T-cell (primary cell): ENCODE measurements around the gene C2CD2L. TPM values are rescaled to one million over a fixed set of nuclear protein-coding genes. Genes with fewer than 3 reads are reported as not detected.

Source experiments
- ATAC-seq, 4 experiments: fragments of 200-7000 bp in 3 of 4; fragments of 150-1000 bp in 1 of 4; cut with Tn5 transposase; replicated peaks in 1 of 4; 1 replicate in 3 of 4; 2 replicates in 1 of 4; pipeline ENCODE4 v1.10.0; 2021; ENCODE audit warnings: moderate library complexity in 3 of 4, mild to moderate bottlenecking in 2 of 4, moderate number of reproducible peaks in 1 of 4
- CTCF ChIA-PET, 2 donors: fragments of 300-600 bp; sonication (Branson Sonifier 250); formaldehyde crosslinking; loops; one replicate each; lab custom pipeline; 2022; ENCODE audit warnings: antibody characterized with exemption in 2 of 2; lab: Charles Lee
- POLR2A ChIA-PET, 2 donors: fragments of 300-600 bp; sonication (Branson Sonifier 250); formaldehyde crosslinking; loops; one replicate each; lab custom pipeline; 2022; ENCODE audit warnings: antibody characterized with exemption in 2 of 2; lab: Charles Lee
- DNase-seq, 35 experiments: peaks; one replicate each; pipeline versions ENCODE4 v3.0.0 to v3.0.0-alpha.2; 2013 to 2023
- H3K27ac ChIP-seq: one replicate; pipeline ENCODE4 v1.5.1; 2013; ENCODE audit warnings: low read length
- H3K27me3 ChIP-seq, 2 experiments: replicated peaks in 1 of 2; 1 replicate in 1 of 2; 2 replicates in 1 of 2; pipeline versions ENCODE4 v1.6.1 to v1.7.0; 2013; ENCODE audit warnings: low read length in 1 of 2, mixed read lengths in 1 of 2; ENCODE audit not compliant: control insufficient read depth in 2 of 2, insufficient read depth in 2 of 2; ENCODE audit errors: extremely low read depth in 1 of 2
- H3K36me3 ChIP-seq, 2 donors: 1 replicate in 1 of 2; 2 replicates in 1 of 2; pipeline versions ENCODE4 v1.6.1 to v1.7.0; 2013; ENCODE audit warnings: low read length in 1 of 2; ENCODE audit not compliant: control insufficient read depth in 2 of 2, insufficient read depth in 1 of 2; ENCODE audit errors: extremely low read depth in 1 of 2
- H3K4me1 ChIP-seq, 2 experiments: 1 replicate in 1 of 2; 2 replicates in 1 of 2; pipeline versions ENCODE4 v1.6.1 to v1.7.0; 2013; ENCODE audit warnings: low read length in 2 of 2, mixed read lengths in 1 of 2; ENCODE audit not compliant: insufficient read depth in 2 of 2, control insufficient read depth in 1 of 2; ENCODE audit errors: extremely low read depth in 1 of 2
- H3K4me3 ChIP-seq, 2 donors: 1 replicate in 1 of 2; 2 replicates in 1 of 2; pipeline versions ENCODE4 v1.5.1 to v1.7.0; 2013; ENCODE audit warnings: mild to moderate bottlenecking in 2 of 2, low read length in 1 of 2, moderate library complexity in 1 of 2; ENCODE audit not compliant: control insufficient read depth in 1 of 2; ENCODE audit errors: extremely low read depth in 1 of 2
- H3K9me3 ChIP-seq: 2 replicates; pipeline ENCODE4 v1.7.0; 2013
- H3K27ac Mint-ChIP-seq, 2 donors: one replicate each; pipeline ENCODE4 v1.8.0; 2020 to 2021; ENCODE audit warnings: mild to moderate bottlenecking in 2 of 2, mixed read lengths in 2 of 2
- H3K27me3 Mint-ChIP-seq, 2 donors: one replicate each; pipeline ENCODE4 v1.8.0; 2021 to 2022; ENCODE audit warnings: mixed read lengths in 2 of 2
- H3K36me3 Mint-ChIP-seq: one replicate; pipeline ENCODE4 v1.8.0; 2021; ENCODE audit warnings: mixed read lengths
- H3K4me1 Mint-ChIP-seq, 3 donors: one replicate each; pipeline ENCODE4 v1.8.0; 2020 to 2022; ENCODE audit warnings: mixed read lengths in 3 of 3, mild to moderate bottlenecking in 1 of 3
- H3K4me3 Mint-ChIP-seq, 3 donors: one replicate each; pipeline ENCODE4 v1.8.0; 2020 to 2022; ENCODE audit warnings: mild to moderate bottlenecking in 3 of 3, mixed read lengths in 3 of 3, moderate library complexity in 3 of 3
- H3K9me3 Mint-ChIP-seq, 3 donors: one replicate each; pipeline ENCODE4 v1.8.0; 2020 to 2022; ENCODE audit warnings: mixed read lengths in 3 of 3
- WGBS: methylation state at CpG from one replicate; pipeline ENCODE4 v1.1.5; 2013; ENCODE audit warnings: missing lambda C conversion rate; ENCODE audit not compliant: insufficient coverage; 5-methylcytosine and 5-hydroxymethylcytosine counted together
- total RNA-seq, 35 experiments: library from RNA in 6 of 35; stranded (reverse) in 6 of 35; fragments of 120-200 nt in 1 of 35; gene quantifications; one replicate each; pipeline versions ENCODE4 v1.2.1 to v1.2.4 and lab custom pipeline; 2013 to 2026

The C2CD2L gene
- total RNA-seq, 5 donors from 2014 or later (not counting 1 experiment from before 2014, with no cell fraction given): 18.9 to 36.4 (median 30.6) TPM

DNA sequence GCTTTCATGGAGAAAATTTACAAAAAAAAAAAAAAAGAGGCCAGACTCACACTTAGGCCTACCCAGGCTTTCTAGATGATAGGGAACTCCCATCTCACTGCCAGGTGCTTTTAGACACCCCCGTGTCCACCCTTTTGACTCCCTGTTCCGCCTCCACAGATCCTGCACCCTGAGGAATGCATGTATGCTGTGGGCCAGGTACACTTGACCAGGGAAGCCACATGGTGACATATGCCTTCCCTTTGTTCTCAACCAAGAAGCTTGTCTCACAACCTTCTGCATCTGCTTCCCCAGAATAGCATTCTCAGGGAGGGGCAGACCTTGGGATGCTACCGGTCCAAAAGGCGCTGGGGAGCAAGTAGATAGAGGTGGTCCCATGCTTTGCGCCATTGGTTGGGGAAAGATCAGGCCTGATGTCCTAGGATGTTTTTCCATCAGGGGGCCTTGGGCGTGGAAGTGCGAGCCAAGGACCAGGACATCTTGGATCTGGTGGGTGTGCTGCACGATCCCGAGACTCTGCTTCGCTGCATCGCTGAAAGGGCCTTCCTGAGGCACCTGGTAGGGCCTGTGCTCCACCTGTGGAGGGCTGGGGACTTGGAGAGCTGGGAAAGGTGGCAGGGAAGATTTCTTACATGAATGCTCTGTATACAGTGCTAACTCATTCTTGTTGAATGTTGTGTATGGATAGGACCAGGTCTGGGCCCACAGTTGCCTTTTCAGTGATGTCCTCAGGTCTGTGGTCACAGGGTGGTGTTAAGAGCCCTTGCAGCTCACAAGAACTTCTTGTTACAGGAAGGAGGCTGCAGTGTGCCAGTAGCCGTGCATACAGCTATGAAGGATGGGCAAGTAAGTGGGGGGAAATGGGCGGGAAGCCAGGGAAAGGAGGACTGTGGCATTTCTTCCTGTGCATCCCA lies 14.9 kb upstream of the C2CD2L start:
- 94% methylated on average over 8 of the region's 13 CpGs for WGBS
- H3K4me3 ChIP-seq: no peak overlapping the region
- no peaks in the 10 kb centered on the region for H3K9me3 ChIP-seq
- ATAC-seq: no peak
- peaks cover 32 to 37% (median 34%) of the 10 kb centered on the region in 3 donors for H3K4me1 Mint-ChIP-seq
- H3K36me3 ChIP-seq: peaks cover 0 to 13% of the 10 kb centered on the region in 2 donors
- H3K27me3 ChIP-seq: no peaks in the 10 kb centered on the region
- POLR2A ChIA-PET: interaction anchor here (0.5 to 0.6 kb wide), 4 partner anchors 7 to 234 kb away, joined by 3 to 8 read pairs (median 4); partner anchors contain the start of gene DPAGT1 (in 1 of the 2)
- no peak for DNase-seq
- H3K27ac Mint-ChIP-seq: peak overlapping the region in 1 of 2 donors; percentile 55
- H3K4me3 Mint-ChIP-seq: peak overlapping the region in 2 of 3 donors; percentile 13 to 98
- H3K9me3 Mint-ChIP-seq: no peaks in the 10 kb centered on the region
- H3K27ac ChIP-seq: no peak overlapping the region
- no peaks in the 10 kb centered on the region for H3K27me3 Mint-ChIP-seq
- CTCF ChIA-PET: interaction anchor here (0.7 to 0.9 kb wide), 3 partner anchors 10 to 472 kb away, joined by 4 to 7 read pairs (median 5); partner anchors contain the start of gene DPAGT1 (in 1 of the 2)
- peaks cover 7 to 35% of the 10 kb centered on the region in 2 experiments for H3K4me1 ChIP-seq
- H3K36me3 Mint-ChIP-seq: peaks cover 19% of the 10 kb centered on the region

DNA sequence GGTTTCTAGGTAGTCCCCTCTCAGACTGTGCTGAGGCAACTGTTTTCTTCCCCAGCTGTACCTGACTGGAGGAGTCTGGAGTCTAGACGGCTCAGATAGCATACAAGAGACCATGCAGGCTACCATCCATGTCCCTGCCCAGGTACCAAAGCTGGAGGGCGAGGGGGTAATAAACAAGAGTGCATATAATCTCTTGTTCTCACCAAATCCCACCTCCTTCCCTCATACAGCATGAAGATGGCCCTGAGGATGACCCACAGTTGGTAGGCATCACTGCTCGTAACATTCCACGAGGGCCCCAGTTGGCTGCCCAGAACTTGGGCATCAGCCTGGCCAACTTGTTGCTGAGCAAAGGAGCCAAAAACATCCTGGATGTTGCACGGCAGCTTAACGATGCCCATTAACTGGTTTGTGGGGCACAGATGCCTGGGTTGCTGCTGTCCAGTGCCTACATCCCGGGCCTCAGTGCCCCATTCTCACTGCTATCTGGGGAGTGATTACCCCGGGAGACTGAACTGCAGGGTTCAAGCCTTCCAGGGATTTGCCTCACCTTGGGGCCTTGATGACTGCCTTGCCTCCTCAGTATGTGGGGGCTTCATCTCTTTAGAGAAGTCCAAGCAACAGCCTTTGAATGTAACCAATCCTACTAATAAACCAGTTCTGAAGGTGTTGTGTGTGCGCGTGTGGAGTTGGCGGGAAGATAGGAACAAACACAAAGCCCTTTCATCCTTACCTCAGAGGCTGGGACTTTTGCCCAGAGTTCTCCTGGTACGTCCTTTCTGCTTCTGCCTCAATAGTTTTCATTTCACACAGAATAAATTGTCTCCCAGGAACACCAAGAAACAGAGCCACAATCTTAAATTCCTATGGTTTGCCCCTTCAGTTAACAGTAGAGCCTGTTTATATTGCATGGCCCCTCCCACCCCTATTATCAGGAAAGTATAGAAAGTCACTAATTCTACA lies 14.0 kb upstream of the C2CD2L start:
- peaks cover 0 to 22% of the 10 kb centered on the region in 2 donors for H3K36me3 ChIP-seq
- Mint-ChIP-seq H3K27ac (peak overlapping the region; percentile 82 to 83), H3K9me3 (no peaks in the 10 kb centered on the region), H3K4me3 (peak overlapping the region; percentile 88 to 98 (median 92)), H3K4me1 (peaks cover 28 to 30% (median 28%) of the 10 kb centered on the region in 3 donors), H3K36me3 (peaks cover 26% of the 10 kb centered on the region), H3K27me3 (no peaks in the 10 kb centered on the region)
- ATAC-seq (no peak), DNase-seq (no peak)
- CTCF ChIA-PET: interaction anchor here in 1 of 2 donors (0.9 kb wide), 1 partner anchor 9 kb away, joined by 5 read pairs; the partner anchor contains the start of gene DPAGT1
- H3K27ac ChIP-seq: peak overlapping the region; percentile 55
- H3K9me3 ChIP-seq: no peaks in the 10 kb centered on the region
- peaks cover 7 to 29% of the 10 kb centered on the region in 2 experiments for H3K4me1 ChIP-seq
- POLR2A ChIA-PET: interaction anchor here (0.5 to 2.0 kb wide), 3 partner anchors 8 to 9 kb away, joined by 3 to 14 read pairs (median 6); partner anchors contain the start of genes DPAGT1 (in 1 of the 2) and HMBS (in 1 of the 2)
- H3K27me3 ChIP-seq: no peaks in the 10 kb centered on the region
- H3K4me3 ChIP-seq: peak overlapping the region in 1 of 2 donors; percentile 73
- 64% methylated on average over 6 of the region's 12 CpGs for WGBS

DNA sequence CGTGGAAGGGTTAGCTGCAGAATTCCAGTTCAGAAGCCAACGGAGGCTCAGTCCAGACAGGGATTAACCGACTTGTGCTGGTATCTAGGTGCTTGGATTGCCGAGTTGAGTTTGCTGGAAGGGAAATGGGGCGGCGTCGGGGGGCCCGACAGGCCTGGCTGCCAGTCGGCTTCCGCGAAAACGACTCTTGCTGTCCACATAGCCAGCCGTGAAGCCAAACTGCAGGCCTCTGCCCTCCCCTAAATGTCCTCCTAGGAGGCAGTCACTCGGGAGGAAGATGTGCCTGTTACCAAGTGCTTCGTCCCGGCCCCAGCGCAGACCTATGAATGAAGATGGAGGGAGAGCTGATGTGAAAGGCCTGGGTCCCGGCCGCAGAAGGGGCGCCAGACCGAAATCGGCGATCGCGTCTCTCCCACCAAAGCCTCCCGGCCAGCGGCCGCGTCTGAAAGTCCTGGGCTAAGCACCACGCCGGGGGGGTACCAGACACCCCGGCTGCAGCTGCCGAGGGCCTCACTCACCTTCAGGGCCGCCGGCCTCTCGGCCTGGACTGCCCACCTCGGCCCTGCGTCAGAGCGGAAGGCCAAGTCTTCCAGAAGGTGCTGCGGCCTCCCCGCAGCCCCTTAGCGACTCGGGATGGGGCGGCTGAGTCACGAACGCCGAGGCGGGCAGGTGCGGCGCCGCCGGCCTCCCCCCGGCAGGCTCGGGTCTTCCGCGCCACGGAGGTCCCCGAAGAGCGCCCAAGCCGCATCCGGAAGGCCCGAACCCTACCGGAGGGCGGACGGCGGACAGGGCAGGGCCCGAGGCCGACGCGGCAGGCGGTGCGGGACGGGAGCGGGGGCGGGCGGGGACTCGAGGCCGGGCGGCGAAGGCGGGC lies 13.0 kb upstream of the C2CD2L start:
- H3K36me3 ChIP-seq: peaks cover 0 to 28% of the 10 kb centered on the region in 2 donors
- under 1% methylated on average over 70 of the region's 81 CpGs for WGBS
- Mint-ChIP-seq H3K36me3 (peaks cover 35% of the 10 kb centered on the region), H3K4me1 (peaks cover 30 to 32% (median 31%) of the 10 kb centered on the region in 3 donors), H3K27ac (peak overlapping the region; percentile 90 to 93), H3K4me3 (peak overlapping the region; percentile 88 to 98 (median 92)), H3K9me3 (no peaks in the 10 kb centered on the region), H3K27me3 (no peaks in the 10 kb centered on the region)
- DNase-seq (peak in 18 of 35 experiments; percentile 6 to 59 (median 28)), ATAC-seq (peak; percentile 2 to 13 (median 6))
- H3K4me3 ChIP-seq: peak overlapping the region; percentile 73 to 95
- peak overlapping the region; percentile 55 for H3K27ac ChIP-seq
- ChIA-PET POLR2A (interaction anchor here (0.5 to 2.0 kb wide), 14 partner anchors 8 to 166 kb away, joined by 3 to 15 read pairs (median 4); partner anchors contain the start of genes C2CD2L (in 2 of the 2), VPS11 (in 2 of the 2), DPAGT1 (in 1 of the 2) and HINFP (in 1 of the 2)), CTCF (interaction anchor here (0.6 to 1.7 kb wide), 4 partner anchors 9 to 103 kb away, joined by 3 to 7 read pairs (median 5); partner anchors contain the start of genes C2CD2L (in 1 of the 2), HINFP (in 1 of the 2) and HMBS (in 1 of the 2))
- H3K9me3 ChIP-seq: no peaks in the 10 kb centered on the region
- no peaks in the 10 kb centered on the region for H3K27me3 ChIP-seq
- peaks cover 7 to 29% of the 10 kb centered on the region in 2 experiments for H3K4me1 ChIP-seq

DNA sequence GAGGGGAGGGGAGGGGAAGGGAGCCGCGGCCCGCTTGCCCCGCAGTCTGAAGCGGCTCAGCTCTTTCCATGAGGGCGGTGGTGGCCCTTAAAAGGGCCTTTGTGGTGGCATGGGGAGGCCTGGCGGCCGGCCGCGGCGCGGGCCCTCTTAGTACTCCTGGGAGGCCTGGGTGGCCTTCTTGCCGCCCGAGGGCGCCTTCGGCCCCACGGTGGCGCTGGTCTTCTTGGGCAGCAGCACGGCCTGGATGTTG lies 12.4 kb upstream of the C2CD2L start:
- Histone ChIP-seq H3K36me3 (peaks cover 0 to 28% of the 10 kb centered on the region in 2 donors), H3K27ac (peak overlapping the region; percentile 46), H3K27me3 (no peaks in the 10 kb centered on the region), H3K9me3 (no peaks in the 10 kb centered on the region), H3K4me1 (peaks cover 7 to 29% of the 10 kb centered on the region in 2 experiments), H3K4me3 (peak overlapping the region; percentile 73 to 95)
- Mint-ChIP-seq H3K4me1 (peaks cover 33% of the 10 kb centered on the region in 3 donors), H3K27me3 (no peaks in the 10 kb centered on the region), H3K4me3 (peak overlapping the region; percentile 88 to 98 (median 92)), H3K9me3 (no peaks in the 10 kb centered on the region), H3K27ac (peak overlapping the region; percentile 90 to 93), H3K36me3 (peaks cover 34% of the 10 kb centered on the region)
- DNase-seq (peak in 3 of 35 experiments; percentile 27 to 75 (median 37)), ATAC-seq (peak; percentile 43 to 59 (median 52))
- under 1% methylated on average over 19 of the region's 19 CpGs for WGBS
- POLR2A ChIA-PET: interaction anchor here (0.5 to 2.0 kb wide), 14 partner anchors 8 to 165 kb away, joined by 3 to 15 read pairs (median 4); partner anchors contain the start of genes C2CD2L (in 2 of the 2), VPS11 (in 2 of the 2), HINFP (in 1 of the 2) and HMBS (in 1 of the 2)
- CTCF ChIA-PET: interaction anchor here (0.9 to 1.7 kb wide), 4 partner anchors 10 to 102 kb away, joined by 3 to 7 read pairs (median 5); partner anchors contain the start of genes C2CD2L (in 1 of the 2), HINFP (in 1 of the 2) and HMBS (in 1 of the 2)
